ENCODE results near the gene FBXW10.
"Not testable (repeated sequence)": the region's sequence is repeated elsewhere in the genome, so short reads cannot be mapped to it uniquely, and the experiment has no call there.

FBXW10 gene

DNA sequence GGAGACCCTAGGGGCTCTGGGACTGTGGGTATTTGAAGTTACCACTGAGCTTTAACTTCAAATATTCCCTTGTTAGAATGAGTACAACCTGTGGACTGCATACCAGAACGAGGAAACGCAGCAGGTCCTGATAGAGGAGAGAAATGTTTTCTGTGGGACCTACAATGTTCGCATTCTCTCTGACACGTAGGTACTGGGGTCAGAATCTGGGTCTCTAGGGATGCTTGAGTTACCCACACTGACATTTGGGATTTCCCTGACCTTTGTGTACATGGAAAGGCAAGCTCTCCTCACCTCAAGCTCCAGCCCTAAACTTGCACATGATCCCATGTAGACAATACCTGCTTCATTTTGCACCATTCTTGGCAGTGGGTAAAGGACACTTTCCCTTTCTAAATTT is 12.1 kb downstream of the FBXW10 start:
- not testable (repeated sequence) for DNase-seq

DNA sequence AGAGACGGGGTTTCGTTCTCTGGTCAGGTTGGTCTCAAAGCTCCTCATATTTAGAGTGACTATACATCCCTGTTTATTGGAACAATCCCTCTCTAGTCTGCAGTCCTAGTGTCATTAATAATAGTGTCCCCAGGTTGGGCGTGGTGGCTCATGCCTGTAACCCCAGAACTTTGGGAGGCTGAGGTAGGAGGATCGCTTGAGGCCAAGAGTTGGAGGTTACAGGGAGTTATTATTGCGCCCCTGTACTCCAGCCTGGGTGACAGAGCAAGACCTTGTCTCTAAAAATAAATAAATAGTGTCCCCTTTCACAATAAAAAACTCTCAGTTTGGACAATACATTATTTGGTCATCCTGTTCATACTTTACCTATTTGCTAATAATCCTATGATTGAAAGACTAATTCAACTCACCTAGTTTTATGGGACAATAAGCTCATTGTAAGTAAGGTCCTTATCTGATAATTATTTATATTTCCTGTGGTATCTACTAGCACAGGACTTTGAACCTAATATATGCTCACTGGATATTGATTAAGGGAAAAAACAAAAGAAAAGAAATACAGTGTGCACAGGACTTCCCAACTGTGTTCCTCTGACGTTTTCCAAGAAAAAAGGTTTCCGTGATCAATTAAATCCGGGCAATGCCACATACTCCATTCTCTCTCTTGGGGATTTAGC is 13.7 kb downstream of the FBXW10 start:
- not testable (repeated sequence) for DNase-seq

DNA sequence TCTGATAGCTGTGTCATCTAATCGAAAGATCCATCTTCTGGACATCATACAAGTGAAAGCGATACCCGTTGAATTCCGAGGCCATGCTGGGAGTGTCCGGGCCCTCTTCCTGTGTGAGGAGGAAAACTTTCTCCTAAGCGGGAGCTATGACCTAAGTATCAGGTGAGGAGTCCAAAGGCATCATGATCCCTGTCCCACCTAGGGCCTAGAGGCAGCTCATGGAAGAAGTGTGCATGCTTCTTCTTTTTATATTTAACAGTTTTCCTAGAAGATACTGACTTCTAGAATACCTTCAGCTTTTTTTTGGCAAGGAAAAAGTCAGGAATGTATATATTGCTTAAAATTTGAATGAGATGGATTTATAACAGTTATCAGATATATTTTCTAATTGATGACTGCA is 14.5 kb downstream of the FBXW10 start:
- not testable (repeated sequence) for DNase-seq

DNA sequence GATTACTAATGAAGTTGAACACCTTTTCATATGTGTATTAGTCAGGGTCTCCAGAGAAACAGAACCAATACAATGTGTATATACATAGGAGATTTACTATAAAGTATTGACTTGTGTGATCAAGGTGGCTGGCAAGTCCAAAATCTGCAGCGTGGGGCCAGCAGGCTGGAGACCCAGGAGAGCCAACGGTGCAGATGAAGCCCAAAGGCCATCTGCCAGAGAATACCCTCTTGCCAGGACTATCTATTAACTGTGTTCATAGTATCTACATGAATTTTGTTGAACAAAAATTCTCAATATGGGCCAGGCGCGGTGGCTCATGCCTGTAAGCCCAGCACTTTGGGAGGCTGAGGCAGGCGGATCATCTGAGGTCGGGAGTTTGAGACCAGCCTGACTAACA is 16.4 kb downstream of the FBXW10 start:
- DNase-seq = not testable (repeated sequence)

DNA sequence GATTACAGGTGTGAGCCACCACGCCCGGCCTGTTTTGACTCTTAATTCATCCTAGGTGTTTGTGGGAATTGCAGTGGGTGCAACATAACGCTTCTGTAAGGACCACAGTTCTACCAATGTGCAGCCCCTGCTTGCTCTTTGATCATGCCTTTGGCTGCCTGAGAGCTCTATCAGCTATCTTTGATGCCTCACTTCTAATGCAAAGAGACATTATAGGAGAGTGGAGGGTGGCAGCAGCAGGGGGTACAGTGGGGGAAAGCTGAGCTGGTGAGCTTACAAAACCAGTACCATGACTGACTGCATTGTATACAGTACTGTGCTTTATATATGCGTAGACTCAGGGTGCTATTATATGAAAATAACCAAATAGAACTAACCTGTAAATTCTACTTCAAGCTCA is 26.7 kb downstream of the FBXW10 start:
- not testable (repeated sequence) for DNase-seq

DNA sequence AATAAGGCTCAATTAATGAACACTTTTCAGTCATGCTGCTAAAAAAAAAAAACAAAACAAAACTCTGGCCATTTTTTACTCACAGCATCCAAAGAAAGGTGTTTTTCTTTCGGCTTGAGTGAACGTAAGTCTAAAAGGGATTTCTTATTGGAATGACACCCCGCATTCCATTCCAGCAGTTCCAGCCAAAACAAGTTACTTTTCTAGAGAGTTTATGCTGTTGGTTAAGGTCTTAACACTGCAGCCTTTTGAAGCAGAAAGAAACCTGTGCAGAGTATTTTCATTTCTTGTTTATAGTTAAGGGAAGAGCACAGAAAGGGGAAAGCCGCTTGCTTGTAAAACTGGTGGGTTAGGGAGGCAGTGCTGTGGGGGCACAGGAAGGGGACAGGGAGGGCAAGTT is 27.2 kb downstream of the FBXW10 start:
- not testable (repeated sequence) for DNase-seq

DNA sequence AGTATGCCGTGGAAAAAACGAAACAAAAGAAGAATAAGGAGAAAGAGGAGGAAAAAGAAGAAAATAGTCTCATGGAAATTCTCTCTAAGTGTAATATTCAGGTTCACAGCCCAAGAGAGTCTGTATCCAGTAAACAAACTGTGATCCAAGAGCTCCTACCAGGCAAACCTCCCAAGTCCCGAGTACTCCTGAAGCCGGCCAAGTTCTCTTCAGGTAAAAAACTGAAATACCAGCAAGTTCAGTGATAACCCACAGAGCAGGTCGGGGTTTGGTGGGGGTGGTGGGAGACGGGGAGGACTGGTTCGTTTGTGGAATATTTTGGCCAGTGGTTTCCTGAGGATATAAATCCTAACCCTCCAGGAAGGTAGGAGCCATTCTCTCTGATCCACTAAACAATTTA is 28.6 kb downstream of the FBXW10 start:
- DNase-seq = no peak

DNA sequence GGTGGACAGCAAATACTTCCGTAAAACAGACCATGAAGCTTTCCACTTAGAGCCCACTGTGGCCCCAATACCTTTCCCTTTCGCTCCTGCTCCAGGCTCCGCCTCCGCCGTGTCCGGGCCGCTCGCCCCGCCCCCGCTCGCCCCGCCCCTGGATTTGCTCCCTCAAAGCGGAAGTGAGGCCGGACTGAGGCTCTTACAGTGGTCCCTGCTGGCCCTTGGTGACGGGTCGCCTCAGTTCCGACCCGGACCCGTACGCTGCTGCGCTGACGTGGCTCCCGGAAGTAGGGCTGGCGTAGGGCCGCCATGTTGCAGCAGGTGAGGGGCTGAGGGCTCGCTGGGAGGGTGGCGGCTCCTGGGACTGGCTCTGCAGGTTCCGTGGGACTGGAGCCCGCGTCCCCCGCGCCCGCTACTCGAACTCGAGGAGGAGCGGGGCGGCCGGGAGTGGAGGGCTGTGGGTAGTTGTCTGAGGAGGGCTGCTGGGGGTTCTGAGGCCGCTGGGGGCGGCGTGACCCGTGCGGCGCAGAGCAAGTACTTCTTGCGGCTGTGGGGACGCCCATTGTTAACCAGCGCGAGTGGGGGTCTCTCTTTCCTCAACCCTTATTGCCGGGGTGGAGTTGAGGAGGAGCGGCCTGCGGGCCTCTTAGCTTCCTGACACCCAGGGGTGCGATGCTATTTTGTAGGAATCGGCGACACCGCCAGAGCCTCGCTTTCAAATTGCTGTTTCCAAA is 37.3 kb downstream of the FBXW10 start, which contains the start of gene TVP23B:
Gene TVP23B, plus strand, starts transcription at position 193 of the 728 bp plus-strand sequence. Its CDS starts 111 bp downstream, at position 304.
- DNase-seq = peak; percentile 92

DNA sequence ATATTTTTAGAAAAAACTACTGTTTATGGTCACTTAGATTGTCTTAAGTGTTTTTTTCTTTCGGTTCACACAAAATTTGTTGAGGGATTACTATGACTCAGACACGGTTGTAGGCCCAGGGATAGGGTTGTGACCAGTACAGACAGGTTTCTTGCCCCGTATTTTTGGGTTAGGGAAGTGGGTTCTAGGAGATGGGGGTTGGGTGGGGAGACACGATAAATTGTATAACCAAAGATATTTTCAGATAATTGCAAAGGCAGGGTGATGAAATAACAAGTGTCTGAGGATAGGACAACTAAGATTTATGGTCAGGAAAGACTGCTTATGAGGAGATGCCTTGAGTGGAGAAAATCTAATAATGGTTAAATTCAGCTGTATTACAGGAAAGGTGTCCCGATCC is 38.0 kb downstream of the FBXW10 start:
- DNase-seq = not testable (repeated sequence)

DNA sequence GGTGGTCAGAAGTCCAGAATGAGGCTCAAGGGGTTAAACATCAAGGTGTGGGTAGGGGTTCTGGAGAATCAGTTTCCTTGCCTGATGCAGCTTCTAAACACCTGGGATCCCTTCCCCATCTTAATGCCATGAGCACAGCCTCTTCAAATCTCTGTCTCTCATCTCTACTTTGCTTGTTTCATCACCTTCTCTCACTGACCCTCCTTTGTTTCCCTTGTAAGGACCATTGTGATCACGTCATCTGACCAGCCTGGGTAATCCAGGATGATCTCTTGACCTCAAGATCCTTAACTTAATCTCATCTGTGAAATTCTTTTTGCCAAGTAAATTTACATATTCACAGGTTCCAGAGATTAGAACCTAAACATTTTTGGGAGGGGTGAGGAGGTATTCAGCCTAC is 42.1 kb downstream of the FBXW10 start:
- not testable (repeated sequence) for DNase-seq

DNA sequence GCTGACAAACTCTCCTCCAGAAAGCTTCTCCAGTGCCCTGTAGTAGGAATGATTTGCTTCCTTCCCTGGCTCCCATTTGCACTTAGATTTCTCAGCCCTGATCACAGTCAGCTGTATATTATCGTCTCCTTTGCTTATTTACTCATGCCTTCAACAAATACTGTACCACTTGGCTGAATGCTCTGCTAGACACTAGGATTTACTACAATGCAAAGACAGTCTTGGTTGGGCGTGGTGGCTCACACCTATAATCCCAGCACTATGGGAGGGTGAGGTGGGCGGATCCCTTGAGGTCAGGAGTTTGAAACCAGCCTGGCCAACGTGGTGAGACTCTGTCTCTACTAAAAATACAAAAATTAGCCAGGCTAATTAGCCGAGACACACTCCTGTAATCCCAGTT is 43.0 kb downstream of the FBXW10 start:
- not testable (repeated sequence) for DNase-seq

DNA sequence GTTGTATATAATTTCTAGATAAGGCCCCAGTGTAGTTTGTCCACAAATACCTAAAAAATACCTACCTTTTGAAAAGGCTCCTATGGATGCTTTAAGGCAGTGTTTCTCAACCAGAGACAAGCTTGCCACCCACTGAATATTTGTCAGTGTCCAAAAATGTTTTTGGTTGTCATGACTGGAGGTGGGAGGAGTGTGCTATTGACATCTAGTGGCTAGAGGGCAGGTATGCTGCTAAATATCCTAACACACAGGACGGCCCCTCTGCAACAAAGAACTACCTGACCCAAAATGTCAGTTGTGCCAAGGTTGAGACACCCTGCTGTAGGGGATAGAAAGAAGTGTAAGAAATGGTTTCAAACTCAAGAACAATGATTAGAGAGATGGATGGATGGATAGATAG is 47.5 kb downstream of the FBXW10 start:
- not testable (repeated sequence) for DNase-seq

DNA sequence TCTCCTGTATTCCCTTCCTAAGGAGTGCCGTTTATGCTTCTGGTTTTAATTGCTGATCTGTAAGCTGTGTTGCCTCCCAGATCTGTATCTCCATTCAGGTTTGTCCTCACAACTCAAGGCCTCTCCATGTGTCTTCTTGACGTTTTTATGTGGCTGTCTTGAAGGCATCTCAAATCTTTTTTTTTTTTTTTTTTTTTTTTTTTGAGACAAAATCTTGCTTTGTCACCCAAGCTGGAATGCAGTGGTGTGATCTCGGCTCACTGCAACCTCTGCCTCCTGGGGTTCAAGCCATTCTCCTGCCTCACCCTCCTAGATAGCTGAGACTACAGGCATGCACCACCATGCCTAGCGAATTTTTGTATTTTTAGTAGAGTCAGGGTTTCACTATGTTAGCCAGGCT is 51.0 kb downstream of the FBXW10 start:
- not testable (repeated sequence) for DNase-seq

DNA sequence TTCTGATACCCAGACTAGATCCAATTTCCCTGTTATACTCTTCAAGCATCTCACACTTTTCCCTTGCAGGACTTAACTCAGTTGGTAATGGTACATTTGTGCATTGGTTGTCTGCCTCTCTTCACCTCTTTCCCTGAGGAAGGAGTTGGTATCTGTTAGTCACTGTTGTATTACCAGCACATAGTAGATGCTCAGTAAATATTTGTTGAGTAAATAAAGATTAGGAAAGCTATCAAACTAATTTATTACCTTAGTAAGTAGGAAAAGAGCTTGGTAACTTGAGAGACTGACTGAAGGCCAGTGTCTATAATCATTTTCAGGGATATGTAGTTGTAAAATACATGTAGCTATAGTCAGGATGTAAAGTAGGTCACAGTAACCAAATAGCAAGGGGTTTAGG is 53.0 kb downstream of the FBXW10 start:
- not testable (repeated sequence) for DNase-seq

DNA sequence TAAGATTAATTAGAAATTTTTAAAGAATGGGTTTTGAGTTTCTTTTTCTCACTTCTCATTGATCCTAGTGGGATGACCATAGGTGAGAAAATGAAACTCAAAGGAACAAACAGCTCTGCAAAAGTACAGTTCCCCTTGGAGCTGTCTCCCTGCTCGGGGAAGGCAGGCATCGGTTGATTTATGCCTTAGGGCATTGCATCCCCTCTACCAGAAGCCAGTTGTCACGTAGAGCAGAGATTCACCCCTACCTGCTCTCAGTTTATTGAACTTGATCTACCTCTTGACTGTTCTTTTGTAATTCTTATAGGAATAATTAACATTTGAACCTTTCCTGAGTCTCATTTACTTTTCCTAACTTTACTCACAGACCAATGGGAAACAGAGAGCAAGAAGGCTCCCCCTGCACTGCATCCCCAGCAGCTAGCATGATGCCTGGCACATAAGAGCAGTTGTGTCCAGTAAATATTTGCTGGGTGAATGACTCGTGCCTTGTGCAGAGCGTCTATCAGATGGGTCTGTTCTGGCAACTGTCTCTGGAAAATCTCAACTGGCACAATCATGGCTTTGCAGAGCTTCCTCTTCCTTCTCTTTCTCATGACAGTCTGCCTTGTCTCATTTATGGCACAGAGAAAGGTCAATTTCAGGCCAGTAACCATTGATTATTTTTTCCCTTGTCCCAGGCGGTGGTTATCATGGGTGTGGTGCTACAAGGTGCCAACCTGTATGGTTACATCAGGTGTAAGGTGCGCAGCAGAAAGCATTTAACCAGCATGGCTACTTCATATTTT is 59.8 kb downstream of the FBXW10 start:
- DNase-seq = not testable (repeated sequence)

DNA sequence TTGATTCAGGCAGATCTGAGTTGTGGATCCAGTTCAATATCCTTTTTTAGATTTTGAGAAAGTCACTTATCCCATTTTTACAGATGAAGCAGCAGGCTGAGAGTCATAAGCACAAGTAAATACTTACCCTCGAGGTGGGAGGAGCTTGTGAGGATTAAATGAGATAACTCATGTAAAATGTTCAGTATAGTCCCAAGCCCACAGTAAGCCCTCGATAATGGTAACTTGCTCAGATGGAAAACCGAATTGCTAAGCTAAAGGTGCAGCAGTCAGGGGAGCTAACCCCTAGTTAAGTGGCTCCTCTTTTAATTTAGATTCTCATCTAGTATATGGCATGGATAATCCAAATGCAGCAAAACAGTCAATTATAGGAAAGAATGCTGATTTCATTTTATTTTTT is 72.1 kb downstream of the FBXW10 start:
- not testable (repeated sequence) for DNase-seq

DNA sequence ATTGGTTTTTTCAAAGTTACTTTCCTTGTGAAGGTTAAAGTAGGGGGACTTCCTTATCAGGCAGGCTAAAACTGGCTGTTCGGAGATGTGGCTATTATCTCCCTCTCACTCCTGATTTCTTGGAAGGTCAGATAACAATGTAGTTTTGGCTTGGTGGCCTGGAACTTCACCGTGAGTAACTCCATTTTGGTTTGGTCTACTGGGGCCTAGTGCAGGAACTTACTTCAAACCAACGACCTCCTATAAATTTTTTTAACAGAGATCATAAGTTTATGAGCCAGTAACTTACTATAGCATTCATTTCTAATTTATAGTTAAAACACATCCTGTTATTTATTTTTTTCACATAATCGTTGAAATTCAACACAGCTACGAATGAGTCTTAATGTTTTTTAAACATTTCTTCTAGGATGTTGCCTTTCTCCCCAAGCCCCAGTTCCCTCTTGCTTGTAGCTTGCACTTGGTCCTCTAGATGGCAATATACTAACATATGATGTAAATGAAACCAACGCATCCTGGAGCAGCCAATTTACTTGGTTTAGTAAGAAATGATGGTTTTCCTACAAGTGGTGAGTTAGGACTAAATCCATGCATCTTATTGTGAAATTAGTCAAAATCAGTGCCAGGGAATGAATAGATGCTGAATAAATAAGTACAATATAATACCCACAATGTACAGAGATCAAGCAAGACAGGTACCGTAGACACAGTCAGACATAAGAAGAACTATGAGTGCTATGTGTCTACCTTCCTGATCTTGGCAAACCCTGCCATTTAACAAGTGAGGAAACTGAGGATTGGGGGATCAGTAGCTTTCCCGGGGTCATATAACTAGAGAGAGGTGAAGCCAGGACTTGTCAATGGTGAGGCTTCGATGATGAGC is 72.9 kb downstream of the FBXW10 start:
- DNase-seq = peak; percentile 41

DNA sequence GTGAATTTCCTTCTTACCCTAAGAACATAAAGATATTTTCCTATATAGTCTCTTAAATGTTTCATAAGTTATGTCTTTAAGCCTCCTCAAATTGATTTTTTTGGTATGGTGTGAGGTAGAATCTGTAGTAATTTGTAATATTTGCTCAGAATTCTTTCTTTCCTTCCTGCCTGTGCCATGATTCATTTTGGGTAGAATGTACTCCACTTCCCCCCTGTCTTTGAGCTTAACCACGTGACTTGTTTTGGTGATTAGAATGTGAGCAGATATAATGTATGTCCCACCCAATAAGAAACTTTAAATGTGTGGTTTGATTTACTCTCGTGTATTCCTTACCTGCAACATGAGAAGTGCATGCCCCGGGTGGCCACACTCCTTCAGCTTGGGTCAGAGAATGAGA is 77.6 kb downstream of the FBXW10 start:
- not testable (repeated sequence) for DNase-seq

DNA sequence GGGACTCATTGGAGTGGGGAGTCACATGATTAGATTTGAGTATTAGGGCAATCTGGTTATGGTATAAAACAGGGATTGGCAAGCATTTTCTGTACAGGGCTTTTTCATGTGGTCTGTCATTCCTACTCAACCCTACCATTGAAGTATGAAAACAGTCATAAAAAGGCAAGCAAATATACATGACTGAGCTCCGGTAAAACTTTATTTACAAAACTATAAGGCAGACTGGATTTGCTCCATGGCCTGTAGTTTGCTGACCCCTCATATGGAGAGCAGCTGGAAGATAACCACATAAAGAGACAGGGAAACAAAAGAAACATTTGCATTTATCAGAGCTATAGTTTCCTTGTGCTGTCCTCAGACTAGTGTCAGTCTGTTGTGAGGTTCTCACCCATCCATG is 83.8 kb downstream of the FBXW10 start:
- not testable (repeated sequence) for DNase-seq

Measured in activated T-cell treated with anti-CD3 and anti-CD28 coated beads for 4 hours (primary cell).